Raji (cell line): Measurements from ENCODE around the gene NDUFS5.

Experiments used
- POLR2A ChIP-seq: IDR thresholded peaks from 2 replicates; pipeline ENCODE4 v1.6.1; 2011; ENCODE audit warnings: low read depth, low read length, control low read depth; ENCODE audit not compliant: insufficient read depth

The NDUFS5 gene

DNA sequence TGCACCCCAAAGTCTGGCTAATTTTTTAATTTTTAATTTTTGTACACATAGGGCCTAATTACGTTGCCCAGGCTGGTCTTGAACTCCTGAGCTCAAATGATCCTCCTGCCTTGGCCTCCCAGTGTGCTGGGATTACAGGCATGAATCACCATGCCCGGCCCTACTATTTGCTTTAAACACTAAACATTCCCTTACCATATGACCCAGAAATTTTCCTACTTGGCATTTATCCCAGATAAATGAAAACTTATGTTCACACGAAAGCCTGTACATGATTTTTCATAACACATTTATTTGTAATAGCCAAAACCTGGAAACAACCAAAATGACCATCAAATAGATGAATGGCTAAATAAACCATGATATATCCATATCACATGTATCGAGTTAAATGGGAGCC is 35.8 kb downstream of the NDUFS5 start:
- TF ChIP-seq POLR2A: no peak

GRCh38 chr1:39063191-39063590 is 37.0 kb downstream of the NDUFS5 start:
- TF ChIP-seq POLR2A: no peak

- no peak for TF ChIP-seq POLR2A
Measured at GRCh38 chr1:39063775-39064174, 37.6 kb downstream of the NDUFS5 start.

DNA sequence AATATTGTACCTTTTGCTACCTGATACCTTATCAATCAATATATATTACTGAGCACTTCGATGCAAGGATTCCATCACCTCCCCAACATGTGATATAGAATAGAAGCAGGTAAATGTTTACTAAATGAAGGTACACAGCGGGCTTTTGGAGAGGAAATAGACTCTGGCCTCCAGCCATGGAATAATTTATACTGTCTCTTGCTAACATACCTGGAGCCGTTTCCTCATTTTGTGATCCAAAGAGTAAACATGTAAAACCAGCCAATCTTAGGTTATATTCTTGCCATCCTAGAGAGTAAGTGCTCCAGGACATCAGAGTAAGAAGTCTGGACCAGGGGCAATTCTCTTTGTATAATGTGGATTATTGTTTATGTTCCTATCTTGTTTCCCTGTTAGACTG is 39.4 kb downstream of the NDUFS5 start:
- no peak for TF ChIP-seq POLR2A

DNA sequence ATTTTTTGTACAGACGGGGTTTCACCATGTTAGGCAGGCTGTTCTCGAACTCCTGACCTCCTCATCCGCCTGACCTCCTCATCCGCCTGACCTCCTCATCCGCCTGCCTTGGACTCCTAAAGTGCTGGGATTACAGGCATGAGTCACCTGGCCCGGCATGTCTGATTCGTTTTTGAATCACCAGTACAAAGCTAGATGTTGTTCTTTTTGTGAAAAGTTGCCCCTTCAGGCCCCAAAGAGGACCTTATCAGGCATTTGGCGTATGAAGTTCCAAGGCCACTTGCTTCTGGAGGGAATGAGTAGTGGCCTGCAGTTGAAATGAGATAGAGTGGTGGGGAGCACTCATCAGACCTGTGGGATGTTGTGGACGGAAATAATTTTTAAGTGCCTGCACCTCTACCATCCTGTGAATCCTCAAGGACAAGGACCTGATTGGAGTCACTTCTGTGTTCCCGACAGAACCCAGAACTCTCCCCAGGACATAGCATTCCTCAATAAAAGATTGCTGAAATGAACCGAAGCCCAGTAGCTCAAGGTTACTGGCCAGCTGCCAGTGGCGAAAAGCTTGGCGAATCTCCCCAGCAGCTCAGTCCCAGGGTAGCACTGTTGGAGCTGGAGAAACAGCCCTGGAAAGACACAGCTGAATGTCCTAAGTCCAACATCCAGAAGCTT is 50.1 kb downstream of the NDUFS5 start:
- no peak for TF ChIP-seq POLR2A

- TF ChIP-seq POLR2A: no peak
Measured at GRCh38 chr1:39076799-39077148, 50.6 kb downstream of the NDUFS5 start.

DNA sequence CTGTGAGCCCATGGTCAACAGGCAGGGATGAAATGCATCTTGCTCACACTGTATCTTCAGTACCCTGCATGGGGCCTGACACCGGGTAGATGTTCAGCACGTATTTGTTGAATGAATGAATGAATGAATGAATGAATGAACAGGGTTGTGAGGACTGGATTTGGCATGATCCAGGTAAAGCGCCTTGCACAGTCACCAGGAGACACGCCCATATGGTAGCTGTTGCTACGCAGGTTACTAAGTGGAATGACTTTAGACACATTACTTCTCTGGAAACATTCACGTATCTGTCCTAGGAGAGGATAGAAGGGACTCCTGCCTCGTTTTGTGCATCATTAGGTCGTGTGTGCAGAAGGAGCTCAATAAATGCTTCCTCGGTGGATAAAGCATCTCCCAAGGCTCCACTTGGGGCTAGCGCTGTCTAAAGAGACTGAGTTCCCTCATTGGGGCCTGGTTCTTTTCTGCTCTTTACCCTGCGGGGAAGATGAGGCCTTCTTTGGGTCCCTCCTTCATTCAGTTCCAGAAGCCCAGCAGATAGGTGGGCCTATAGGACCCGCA is 54.2 kb downstream of the NDUFS5 start:
- TF ChIP-seq POLR2A: no peak

GRCh38 chr1:39080831-39081270 is 54.7 kb downstream of the NDUFS5 start:
- TF ChIP-seq POLR2A: no peak

DNA sequence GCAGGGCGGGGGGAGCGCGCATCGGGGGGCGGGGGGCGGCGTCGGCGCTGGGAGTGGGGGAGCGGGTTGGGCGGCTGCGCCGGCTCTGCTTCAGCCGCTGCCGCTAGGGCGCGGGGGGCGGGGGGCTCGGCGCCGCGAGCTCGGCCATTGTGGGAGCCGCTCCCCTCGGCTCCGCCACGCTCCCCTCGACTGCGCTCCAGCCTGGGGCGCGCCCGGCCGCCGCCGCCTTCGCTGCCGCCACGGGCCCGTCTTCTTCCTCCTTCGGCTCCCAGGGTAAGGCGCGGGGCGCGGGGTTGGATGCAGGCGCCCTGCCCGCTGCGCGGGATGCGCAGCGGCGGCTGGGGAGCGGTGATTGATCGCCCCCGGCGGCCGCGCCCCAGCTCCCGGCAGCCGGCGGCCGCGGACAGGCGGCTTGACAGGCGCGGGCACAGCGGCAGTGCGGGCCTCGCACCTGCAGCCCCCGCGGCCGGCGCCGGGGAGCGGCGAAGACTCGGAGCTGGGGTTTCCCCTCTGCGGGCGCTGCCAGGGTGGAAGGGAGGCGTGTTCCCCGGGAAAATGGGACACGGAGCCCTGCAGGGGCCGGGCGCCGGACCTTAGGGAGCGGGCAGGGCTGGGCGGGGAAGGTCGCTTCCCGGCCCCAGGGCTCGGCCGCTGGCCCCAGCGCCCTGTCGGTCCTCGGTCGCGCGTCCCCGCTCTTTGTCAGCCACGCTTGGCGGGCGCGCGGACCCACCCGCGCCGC is 55.3 kb downstream of the NDUFS5 start:
- no peak for TF ChIP-seq POLR2A

GRCh38 chr1:39082010-39082799 is 56.1 kb downstream of the NDUFS5 start:
- no peak for TF ChIP-seq POLR2A

DNA sequence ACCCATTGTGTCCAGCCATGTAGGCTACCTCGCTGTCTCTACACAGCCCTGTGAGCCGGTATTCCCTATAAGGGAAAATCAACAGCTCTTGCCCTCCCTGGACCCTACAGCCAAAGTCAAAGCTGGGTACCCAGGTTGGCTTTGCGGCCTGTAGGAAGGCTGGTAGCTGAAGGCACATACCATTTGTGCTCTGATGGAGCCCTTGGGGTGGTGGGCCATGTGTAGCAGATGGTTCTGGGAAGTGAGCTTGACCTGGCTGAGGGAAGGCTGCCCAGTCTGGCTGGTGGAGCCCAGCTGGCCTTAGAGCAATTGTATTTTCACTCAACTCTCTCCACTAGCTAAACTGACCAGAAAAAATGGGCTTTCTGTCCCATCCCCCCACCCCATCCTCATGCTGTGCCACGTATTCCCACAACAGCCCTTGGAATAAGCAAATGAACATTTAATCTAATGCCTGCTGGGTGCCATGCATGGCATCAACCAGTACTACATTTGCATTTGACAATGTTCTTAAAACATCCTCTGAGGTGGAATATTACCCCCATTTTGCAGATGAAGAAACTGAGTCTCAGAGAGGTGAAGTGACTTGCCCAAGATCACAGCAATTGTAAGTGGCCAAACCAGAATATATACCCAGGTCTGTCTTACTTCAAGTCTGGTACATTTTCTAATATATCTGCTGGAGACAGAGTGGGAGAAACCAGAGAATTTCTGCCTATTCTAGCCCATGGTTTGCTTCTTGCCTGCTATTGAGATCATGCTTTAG is 56.8 kb downstream of the NDUFS5 start:
- no peak for TF ChIP-seq POLR2A

- TF ChIP-seq POLR2A: no peak
Measured at GRCh38 chr1:39084191-39084590, 58.0 kb downstream of the NDUFS5 start.
